H9 (cell line): ENCODE results near the gene HHATL. TPM values are rescaled to one million over a fixed set of nuclear protein-coding genes. Genes with fewer than 3 reads are reported as not detected.

Experiments
- DNase-seq: peaks from one replicate; pipeline ENCODE4 v3.0.0-alpha.2; 2017
- H2AFZ ChIP-seq: one replicate; pipeline ENCODE4 v1.6.1; 2013; ENCODE audit warnings: mild to moderate bottlenecking, low read length, control low read depth, moderate library complexity
- H2AK5ac ChIP-seq: 2 replicates; pipeline ENCODE4 v1.6.1; 2013; ENCODE audit warnings: low read length, control low read depth, mixed read lengths; ENCODE audit not compliant: insufficient read length
- H2BK120ac ChIP-seq: one replicate; pipeline ENCODE4 v1.6.1; 2013; ENCODE audit warnings: low read depth, mild to moderate bottlenecking, low read length, control low read depth, inconsistent platforms; ENCODE audit not compliant: poor library complexity, severe bottlenecking
- H2BK12ac ChIP-seq: 2 replicates; pipeline ENCODE4 v1.6.1; 2013; ENCODE audit warnings: low read length, control low read depth, mixed read lengths, low read depth; ENCODE audit not compliant: insufficient read length
- H2BK15ac ChIP-seq: 2 replicates; pipeline ENCODE4 v1.6.1; 2013; ENCODE audit warnings: low read depth, low read length, control low read depth
- H2BK20ac ChIP-seq: one replicate; pipeline ENCODE4 v1.6.1; 2013; ENCODE audit warnings: low read depth, mild to moderate bottlenecking, low read length, control low read depth, inconsistent platforms; ENCODE audit not compliant: poor library complexity, severe bottlenecking
- H2BK5ac ChIP-seq: 2 replicates; pipeline ENCODE4 v1.6.1; 2013; ENCODE audit warnings: low read length, control low read depth, mixed read lengths; ENCODE audit not compliant: insufficient read length
- H3K14ac ChIP-seq: 2 replicates; pipeline ENCODE4 v1.6.1; 2013; ENCODE audit warnings: low read length, control low read depth; ENCODE audit not compliant: insufficient read depth
- H3K18ac ChIP-seq: 2 replicates; pipeline ENCODE4 v1.6.1; 2013; ENCODE audit warnings: low read depth, mild to moderate bottlenecking, mixed read lengths, low read length, control low read depth; ENCODE audit not compliant: insufficient read length
- H3K23ac ChIP-seq: 2 replicates; pipeline ENCODE4 v1.6.1; 2013; ENCODE audit warnings: low read length, control low read depth, mixed read lengths, low read depth; ENCODE audit not compliant: insufficient read length
- H3K23me2 ChIP-seq: 2 replicates; pipeline ENCODE4 v1.6.1; 2013; ENCODE audit warnings: low read depth, mild to moderate bottlenecking, mixed read lengths, low read length, control low read depth; ENCODE audit not compliant: insufficient read length, poor library complexity, severe bottlenecking
- H3K27ac ChIP-seq: 2 replicates; pipeline ENCODE4 v1.5.1; 2013; ENCODE audit warnings: low read length, control low read depth, mixed read lengths, low read depth; ENCODE audit not compliant: insufficient read length
- H3K27me3 ChIP-seq: 2 replicates; pipeline ENCODE4 v1.6.1; 2013; ENCODE audit warnings: low read length, control low read depth, inconsistent platforms; ENCODE audit not compliant: insufficient read depth
- H3K4ac ChIP-seq: 2 replicates; pipeline ENCODE4 v1.6.1; 2013; ENCODE audit warnings: low read depth, mild to moderate bottlenecking, control low read depth, inconsistent platforms, low read length, moderate library complexity
- H3K4me1 ChIP-seq: 2 replicates; pipeline ENCODE4 v1.6.1; 2013; ENCODE audit warnings: low read length, control low read depth, inconsistent platforms; ENCODE audit not compliant: insufficient read depth
- H3K4me2 ChIP-seq: 2 replicates; pipeline ENCODE4 v1.6.1; 2013; ENCODE audit warnings: low read length, control low read depth, mixed read lengths; ENCODE audit not compliant: insufficient read length, insufficient read depth
- H3K56ac ChIP-seq: 2 replicates; pipeline ENCODE4 v1.6.1; 2013; ENCODE audit warnings: low read depth, mild to moderate bottlenecking, mixed read lengths, low read length, control low read depth; ENCODE audit not compliant: insufficient read length
- H3K79me1 ChIP-seq: 2 replicates; pipeline ENCODE4 v1.6.1; 2013; ENCODE audit warnings: low read depth, mild to moderate bottlenecking, moderate library complexity, low read length, control low read depth, inconsistent platforms; ENCODE audit not compliant: insufficient read depth, poor library complexity, severe bottlenecking
- H3K79me2 ChIP-seq: 2 replicates; pipeline ENCODE4 v1.6.1; 2013; ENCODE audit warnings: low read length, control low read depth, inconsistent platforms; ENCODE audit not compliant: insufficient read depth
- H3K9ac ChIP-seq: 2 replicates; pipeline ENCODE4 v1.6.1; 2013; ENCODE audit warnings: low read length, control low read depth, mixed read lengths; ENCODE audit not compliant: insufficient read length; ENCODE audit errors: extremely low read depth
- H3K9me3 ChIP-seq: one replicate; pipeline ENCODE4 v1.6.1; 2013; ENCODE audit warnings: low read depth, low read length, inconsistent platforms; ENCODE audit not compliant: control insufficient read depth
- H3T11ph ChIP-seq: one replicate; pipeline ENCODE4 v1.6.1; 2013; ENCODE audit warnings: mild to moderate bottlenecking, low read length, control low read depth, inconsistent platforms
- H4K20me1 ChIP-seq: one replicate; pipeline ENCODE4 v1.6.1; 2013; ENCODE audit not compliant: control insufficient read depth, insufficient read length, insufficient read depth
- H4K5ac ChIP-seq: 2 replicates; pipeline ENCODE4 v1.6.1; 2013; ENCODE audit warnings: low read depth, mild to moderate bottlenecking, mixed read lengths, low read length, control low read depth; ENCODE audit not compliant: insufficient read length
- H4K8ac ChIP-seq: replicated peaks from 2 replicates; pipeline ENCODE4 v1.6.1; 2013; ENCODE audit warnings: low read length, control low read depth, mixed read lengths, low read depth; ENCODE audit not compliant: insufficient read length
- H4K91ac ChIP-seq: 2 replicates; pipeline ENCODE4 v1.6.1; 2013; ENCODE audit warnings: low read depth, mild to moderate bottlenecking, moderate library complexity, mixed read lengths, low read length, control low read depth; ENCODE audit not compliant: insufficient read length
- H3K27ac Mint-ChIP-seq, 3 experiments: 2 replicates in 2 of 3; 3 replicates in 1 of 3; pipeline ENCODE4 v1.8.0; 2020 to 2021; ENCODE audit warnings: mixed read lengths in 3 of 3, mild to moderate bottlenecking in 1 of 3, moderate library complexity in 1 of 3
- H3K27me3 Mint-ChIP-seq: 2 replicates; pipeline ENCODE4 v1.8.0; 2021; ENCODE audit warnings: low read depth, mild to moderate bottlenecking, moderate library complexity, mixed read lengths
- H3K36me3 Mint-ChIP-seq, 3 experiments: 2 replicates in 2 of 3; 3 replicates in 1 of 3; pipeline ENCODE4 v1.8.0; 2020 to 2021; ENCODE audit warnings: low read depth in 3 of 3, mixed read lengths in 3 of 3; ENCODE audit not compliant: insufficient read depth in 1 of 3
- H3K4me1 Mint-ChIP-seq, 2 experiments: 2 replicates each; pipeline ENCODE4 v1.8.0; 2020; ENCODE audit warnings: mixed read lengths in 2 of 2
- H3K4me3 Mint-ChIP-seq, 2 experiments: 2 replicates in 1 of 2; 3 replicates in 1 of 2; pipeline ENCODE4 v1.8.0; 2020 to 2021; ENCODE audit warnings: mild to moderate bottlenecking in 2 of 2, mixed read lengths in 2 of 2, moderate library complexity in 1 of 2
- H3K9me3 Mint-ChIP-seq, 2 experiments: 2 replicates in 1 of 2; 3 replicates in 1 of 2; pipeline ENCODE4 v1.8.0; 2020; ENCODE audit warnings: mild to moderate bottlenecking in 2 of 2, mixed read lengths in 2 of 2, moderate library complexity in 1 of 2
- CTCF ChIP-seq: fragments of 200-600 bp; sonication (generic); conservative IDR thresholded peaks from 3 replicates; pipeline ENCODE4 v1.8.0; 2021; ENCODE audit warnings: antibody characterized with exemption, mild to moderate bottlenecking
- WGBS: extraction: QIAGEN DNeasy Blood & Tissue Kit; methylation state at CpG from one replicate; pipeline ENCODE4 v1.1.7; 2013; ENCODE audit warnings: missing lambda C conversion rate, low lambda C conversion rate, mixed read lengths; ENCODE audit not compliant: insufficient read length; ENCODE audit errors: extremely low coverage; 5-methylcytosine and 5-hydroxymethylcytosine counted together
- long read RNA-seq: library from polyadenylated mRNA; unstranded; transcript quantifications from one replicate; pipeline ENCODE4 v2.0.0, GENCODE V29; 2020
- total RNA-seq: library from RNA; stranded (reverse); gene quantifications from 2 replicates; pipeline ENCODE4 v1.2.1, GENCODE V29; 2021

HHATL gene
- total RNA-seq, result 0.46 TPM in 1 of 2 replicates, not detected in the other
- long read RNA-seq, result 0 reads

GRCh38 chr3:42702066-42702951, at the start of gene HHATL:
Gene HHATL (minus strand): TSS chr3:42702798. CDS start chr3:42700826, 1,972 bp downstream.
- no peak within 1 kb of the TSS for H2BK15ac ChIP-seq
- H3K79me1 ChIP-seq, result no peaks in the 10 kb centered on the region
- H3K56ac ChIP-seq, result no peak within 1 kb of the TSS
- no peak within 1 kb of the TSS; the same call in 1 of the 2 replicates for H3K14ac ChIP-seq
- H3K4me1 ChIP-seq, result no peaks in the 10 kb centered on the region
- no CpG with 5 or more reads among the region's 21 CpGs for WGBS
- H4K5ac ChIP-seq, result no peak within 1 kb of the TSS
- no peak within 1 kb of the TSS for H3K4me2 ChIP-seq
- H3K27me3 Mint-ChIP-seq, result peaks cover 2% of the 10 kb centered on the region; the same call in 1 of the 2 replicates
- H3K9me3 Mint-ChIP-seq, result no peaks in the 10 kb centered on the region
- no peak within 1 kb of the TSS for H2BK5ac ChIP-seq
- no peaks in the 10 kb centered on the region for H3K23me2 ChIP-seq
- no peak within 1 kb of the TSS; a peak in 1 of 5 replicates for H3K4me3 Mint-ChIP-seq
- H3K27ac Mint-ChIP-seq, result 0 out of 7 replicates have a peak within 1 kb of the TSS, but pooled peaks of 1 of the 3 experiments have one; percentile 24
- H3K4ac ChIP-seq, result no peak within 1 kb of the TSS
- H2BK12ac ChIP-seq, result no peak within 1 kb of the TSS
- no peak within 1 kb of the TSS for H4K8ac ChIP-seq
- H3K18ac ChIP-seq, result no peak within 1 kb of the TSS
- no peak within 1 kb of the TSS for H2AK5ac ChIP-seq
- H4K91ac ChIP-seq, result no peak within 1 kb of the TSS
- H2BK20ac ChIP-seq, result no peak within 1 kb of the TSS
- H3K36me3 Mint-ChIP-seq, result no peaks in the 10 kb centered on the region; a peak in 1 of 7 replicates
- no peak within 1 kb of the TSS for H3K9ac ChIP-seq
- H3K27ac ChIP-seq, result no peak within 1 kb of the TSS
- no peak for TF ChIP-seq CTCF
- no peak within 1 kb of the TSS for H2AFZ ChIP-seq
- no peaks in the 10 kb centered on the region for H4K20me1 ChIP-seq
- H3T11ph ChIP-seq, result no peak within 1 kb of the TSS
- H3K27me3 ChIP-seq, result no peaks in the 10 kb centered on the region; the same call in 1 of the 2 replicates
- DNase-seq, result peak; percentile 31
- H3K79me2 ChIP-seq, result no peaks in the 10 kb centered on the region
- H3K9me3 ChIP-seq, result no peaks in the 10 kb centered on the region
- no peak within 1 kb of the TSS for H2BK120ac ChIP-seq
- H3K4me1 Mint-ChIP-seq, result peaks cover 11 to 22% of the 10 kb centered on the region in 2 experiments
- no peak within 1 kb of the TSS for H3K23ac ChIP-seq
